Common myeloid progenitor, CD34-positive (primary cell): ENCODE data around the gene KLF8.

Experiments used
- CTCF ChIA-PET: fragments of 350-600 bp; sonication (Branson Sonifier 250); formaldehyde crosslinking; loops from one replicate; lab custom pipeline; 2021; ENCODE audit warnings: antibody characterized with exemption; lab: Charles Lee
- POLR2A ChIA-PET: fragments of 350-600 bp; sonication (Branson Sonifier 250); formaldehyde crosslinking; loops from one replicate; lab custom pipeline; 2021; ENCODE audit warnings: antibody characterized with exemption; lab: Charles Lee
- DNase-seq, 3 donors: peaks; one replicate each; pipeline versions ENCODE4 v3.0.0 to v3.0.0-alpha.2; 2013
- H3K27ac ChIP-seq, 2 experiments: 1 replicate in 1 of 2; 2 replicates in 1 of 2; pipeline ENCODE4 v1.7.0; 2013; ENCODE audit warnings: inconsistent platforms in 2 of 2, low read length in 2 of 2, mild to moderate bottlenecking in 2 of 2, low read depth in 1 of 2, moderate library complexity in 1 of 2; ENCODE audit not compliant: severe bottlenecking in 2 of 2, insufficient read depth in 1 of 2, poor library complexity in 1 of 2
- H3K27me3 ChIP-seq, 5 experiments: replicated peaks in 2 of 5; 1 replicate in 3 of 5; 2 replicates in 2 of 5; pipeline versions ENCODE4 v1.6.1 to v1.7.0; 2013; ENCODE audit warnings: low read length in 4 of 5, mild to moderate bottlenecking in 2 of 5, moderate library complexity in 2 of 5, inconsistent platforms in 1 of 5; ENCODE audit not compliant: insufficient read depth in 5 of 5, control insufficient read depth in 4 of 5
- H3K36me3 ChIP-seq, 4 experiments: 1 replicate in 2 of 4; 2 replicates in 2 of 4; pipeline versions ENCODE4 v1.6.1 to v1.7.0; 2013; ENCODE audit warnings: low read length in 3 of 4, control low read depth in 1 of 4, mild to moderate bottlenecking in 1 of 4; ENCODE audit not compliant: control insufficient read depth in 4 of 4, insufficient read depth in 4 of 4
- H3K4me1 ChIP-seq, 4 experiments: 1 replicate in 3 of 4; 2 replicates in 1 of 4; pipeline versions ENCODE4 v1.6.1 to v1.7.1; 2013; ENCODE audit warnings: low read length in 3 of 4, mild to moderate bottlenecking in 3 of 4, control low read depth in 1 of 4, inconsistent platforms in 1 of 4, moderate library complexity in 1 of 4; ENCODE audit not compliant: control insufficient read depth in 4 of 4, insufficient read depth in 4 of 4; ENCODE audit errors: control extremely low read depth in 1 of 4
- H3K4me3 ChIP-seq, 7 experiments: 1 replicate in 4 of 7; 2 replicates in 3 of 7; pipeline versions ENCODE4 v1.5.1 to v1.7.0; 2013; ENCODE audit warnings: mild to moderate bottlenecking in 7 of 7, low read length in 6 of 7, moderate library complexity in 6 of 7, inconsistent platforms in 2 of 7, low read depth in 2 of 7, control low read depth in 1 of 7; ENCODE audit not compliant: insufficient read depth in 4 of 7, control insufficient read depth in 1 of 7; ENCODE audit errors: extremely low read depth in 1 of 7
- H3K9me3 ChIP-seq, 5 experiments: 1 replicate in 4 of 5; 2 replicates in 1 of 5; pipeline versions ENCODE4 v1.6.1 to v1.7.1; 2013; ENCODE audit warnings: low read length in 4 of 5, mild to moderate bottlenecking in 2 of 5, inconsistent platforms in 1 of 5, low read depth in 1 of 5, moderate library complexity in 1 of 5; ENCODE audit not compliant: control insufficient read depth in 4 of 5, insufficient read depth in 2 of 5; ENCODE audit errors: control extremely low read depth in 1 of 5

KLF8 gene

DNA sequence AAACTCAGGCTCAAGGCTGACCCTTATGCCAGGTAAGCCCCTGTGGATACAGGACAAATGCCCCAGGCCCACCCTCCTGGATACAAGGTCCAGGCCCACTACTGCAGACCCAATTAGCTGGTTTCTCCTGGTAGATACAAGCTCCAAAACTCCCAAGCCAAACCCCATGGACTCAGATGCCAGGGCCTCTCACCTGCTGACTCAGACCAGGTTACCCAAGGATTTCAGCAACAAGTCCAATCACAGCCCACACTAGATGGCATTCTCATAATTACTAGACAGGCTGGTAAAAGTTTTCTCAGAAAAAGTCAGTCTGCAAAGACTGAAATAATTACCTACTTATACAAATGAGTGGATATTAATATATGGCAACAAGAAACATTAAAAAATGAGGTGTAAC, 87.0 kb downstream of the KLF8 start:
- DNase-seq = no peak
- POLR2A ChIA-PET = no interaction called here
- H3K27ac ChIP-seq = no peak overlapping the region
- CTCF ChIA-PET = no interaction called here
- H3K9me3 ChIP-seq = peaks cover 0 to 10% (median 1%) of the 10 kb centered on the region in 5 experiments
- no peaks in the 10 kb centered on the region for H3K27me3 ChIP-seq
- peaks cover 0 to under 1% (median 0%) of the 10 kb centered on the region in 4 experiments for H3K4me1 ChIP-seq
- no peak overlapping the region for H3K4me3 ChIP-seq
- H3K36me3 ChIP-seq = no peaks in the 10 kb centered on the region
